B cell (primary cell): ENCODE data around the gene ANKLE2. TPM values are rescaled to one million over a fixed set of nuclear protein-coding genes. Genes with fewer than 3 reads are reported as not detected.

Source experiments
- ATAC-seq: fragments of 200-7000 bp; cut with Tn5 transposase; one replicate; pipeline ENCODE4 v1.10.0; 2021; ENCODE audit warnings: low read depth, mild to moderate bottlenecking, moderate number of reproducible peaks, moderate library complexity
- CTCF ChIA-PET: fragments of 350-600 bp; sonication (Branson Sonifier 250); formaldehyde crosslinking; loops from one replicate; lab custom pipeline; 2021; ENCODE audit warnings: antibody characterized with exemption, inconsistent platforms; lab: Charles Lee
- POLR2A ChIA-PET: fragments of 350-600 bp; sonication (Branson Sonifier 250); formaldehyde crosslinking; loops from one replicate; lab custom pipeline; 2021; ENCODE audit warnings: antibody characterized with exemption; lab: Charles Lee
- DNase-seq: peaks from one replicate; pipeline ENCODE4 v3.0.0; 2013
- H2AFZ ChIP-seq: 2 replicates; pipeline ENCODE4 v1.6.1; 2012; ENCODE audit warnings: mild to moderate bottlenecking, low read depth, low read length; ENCODE audit not compliant: insufficient read depth, poor library complexity, severe bottlenecking
- H3K27ac ChIP-seq, 2 donors: 1 replicate in 1 of 2; 2 replicates in 1 of 2; pipeline ENCODE4 v1.5.1; 2012 to 2013; ENCODE audit warnings: low read length in 2 of 2, mild to moderate bottlenecking in 2 of 2, moderate library complexity in 1 of 2
- H3K27me3 ChIP-seq, 4 experiments: fragments of 200-600 bp in 1 of 4; sonication (generic) in 1 of 4; replicated peaks in 1 of 4; 1 replicate in 2 of 4; 2 replicates in 2 of 4; pipeline versions ENCODE4 v1.6.1 to v1.7.0; 2013 to 2016; ENCODE audit warnings: low read length in 3 of 4, mild to moderate bottlenecking in 2 of 4, mixed read lengths in 1 of 4, moderate library complexity in 1 of 4; ENCODE audit not compliant: insufficient read depth in 4 of 4, control insufficient read depth in 3 of 4; ENCODE audit errors: control extremely low read depth in 1 of 4
- H3K36me3 ChIP-seq, 2 experiments: replicated peaks in 1 of 2; 1 replicate in 1 of 2; 2 replicates in 1 of 2; pipeline versions ENCODE4 v1.6.1 to v1.7.1; 2013; ENCODE audit warnings: low read length in 1 of 2; ENCODE audit not compliant: insufficient read depth in 2 of 2, control insufficient read depth in 1 of 2; ENCODE audit errors: control extremely low read depth in 1 of 2, extremely low read depth in 1 of 2
- H3K4me1 ChIP-seq, 2 donors: fragments of 200-600 bp in 1 of 2; sonication (generic) in 1 of 2; 1 replicate in 1 of 2; 2 replicates in 1 of 2; pipeline versions ENCODE4 v1.5.1 to v1.6.1; 2013 to 2017; ENCODE audit warnings: low read length in 2 of 2; ENCODE audit not compliant: control insufficient read depth in 2 of 2, insufficient read depth in 2 of 2
- H3K4me2 ChIP-seq: replicated peaks from 2 replicates; pipeline ENCODE3; 2012; ENCODE audit warnings: mild to moderate bottlenecking, low read depth, low read length; ENCODE audit not compliant: poor library complexity, severe bottlenecking
- H3K4me3 ChIP-seq, 5 experiments: fragments of 200-600 bp in 1 of 5; sonication (generic) in 1 of 5; 1 replicate in 3 of 5; 2 replicates in 2 of 5; pipeline versions ENCODE4 v1.5.1 to v1.7.0; 2011 to 2016; ENCODE audit warnings: low read length in 4 of 5, mild to moderate bottlenecking in 4 of 5, low read depth in 2 of 5, control low read depth in 1 of 5, moderate library complexity in 1 of 5; ENCODE audit not compliant: insufficient read depth in 1 of 5; ENCODE audit errors: control extremely low read depth in 1 of 5, extremely low read depth in 1 of 5
- H3K79me2 ChIP-seq: fragments of 200-600 bp; sonication (generic); one replicate; pipeline ENCODE4 v1.6.0; 2016; ENCODE audit warnings: low read length; ENCODE audit not compliant: control insufficient read depth, insufficient read depth
- H3K9ac ChIP-seq: fragments of 200-600 bp; sonication (generic); 2 replicates; pipeline ENCODE4 v1.6.1; 2017; ENCODE audit warnings: mild to moderate bottlenecking, low read length, moderate library complexity
- H3K9me3 ChIP-seq, 3 donors: one replicate each; pipeline versions ENCODE4 v1.6.1 to v1.7.1; 2013; ENCODE audit warnings: low read length in 2 of 3; ENCODE audit not compliant: control insufficient read depth in 2 of 3, insufficient read depth in 1 of 3; ENCODE audit errors: control extremely low read depth in 1 of 3
- H4K20me1 ChIP-seq: 2 replicates; pipeline ENCODE4 v1.6.0; 2012; ENCODE audit warnings: mild to moderate bottlenecking, low read length; ENCODE audit not compliant: insufficient read depth, control insufficient read depth, poor library complexity, severe bottlenecking
- H3K27ac Mint-ChIP-seq: one replicate; pipeline ENCODE4 v1.8.0; 2021; ENCODE audit warnings: mixed read lengths
- H3K27me3 Mint-ChIP-seq: one replicate; pipeline ENCODE4 v1.8.0; 2021; ENCODE audit warnings: mixed read lengths
- H3K4me1 Mint-ChIP-seq: one replicate; pipeline ENCODE4 v1.8.0; 2021; ENCODE audit warnings: mixed read lengths
- H3K4me3 Mint-ChIP-seq: one replicate; pipeline ENCODE4 v1.8.0; 2021; ENCODE audit warnings: mixed read lengths
- H3K9me3 Mint-ChIP-seq: one replicate; pipeline ENCODE4 v1.8.0; 2022; ENCODE audit warnings: mixed read lengths; ENCODE audit not compliant: insufficient read depth
- EZH2 ChIP-seq: IDR thresholded peaks from 2 replicates; pipeline ENCODE4 v1.6.1; 2012; ENCODE audit warnings: borderline replicate concordance, low read depth, mild to moderate bottlenecking, moderate library complexity, low read length; ENCODE audit not compliant: insufficient read depth, poor library complexity, severe bottlenecking
- WGBS: methylation state at CpG from one replicate; pipeline ENCODE4 v1.1.5; 2013; ENCODE audit warnings: missing lambda C conversion rate; ENCODE audit not compliant: insufficient coverage; 5-methylcytosine and 5-hydroxymethylcytosine counted together
- intact Hi-C: fragments of 100-400 bp; cut with micrococcal nuclease; formaldehyde crosslinking; loops from one replicate; pipeline ENCODE4 v1.10.0; 2022
- polyA plus RNA-seq: library from polyadenylated mRNA; depleted of rRNA; stranded (reverse); fragments of >200 nt; gene quantifications from 2 replicates; pipeline ENCODE4 v1.2.3, GENCODE V29; 2012
- total RNA-seq, 2 donors: library from RNA; stranded (reverse); fragments of 120-200 nt in 1 of 2; gene quantifications; 1 replicate in 1 of 2; 2 replicates in 1 of 2; pipeline versions ENCODE4 v1.2.3 to v1.2.4, GENCODE V29; 2013 to 2022
- TF ChIP-seq, protein P1 (sequence below): fragments of 200-600 bp; IDR thresholded peaks from one replicate; pipeline ENCODE4 v1.8.0; 2022; ENCODE audit warnings: antibody characterized with exemption, mild to moderate bottlenecking

The ANKLE2 gene
- total and polyA plus RNA-seq, 2 donors (not counting 1 experiment from before 2014, with no cell fraction given): 105 to 148 TPM

DNA sequence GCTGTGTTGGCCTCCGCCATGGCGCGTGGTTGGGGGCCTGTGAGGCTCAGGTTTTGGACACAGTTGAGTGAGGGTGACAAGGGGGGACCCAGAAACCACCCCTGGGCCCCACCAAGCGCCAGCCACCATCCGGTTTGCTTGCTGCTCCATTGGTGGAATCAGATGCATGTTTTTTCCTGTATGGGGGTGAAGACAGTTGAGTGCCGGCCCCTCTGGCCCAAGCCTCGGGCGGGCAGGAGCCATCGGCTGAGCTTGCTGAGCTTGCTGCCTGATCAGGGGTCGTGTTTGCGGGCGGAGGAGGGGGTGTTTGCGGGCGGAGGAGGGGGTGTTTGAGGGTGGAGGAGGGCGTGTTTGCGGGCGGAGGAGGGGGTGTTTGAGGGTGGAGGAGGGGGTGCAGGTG is 44.6 kb downstream of the ANKLE2 start:
- Histone ChIP-seq H3K79me2 (peaks cover 39% of the 10 kb centered on the region), H3K4me3 (no peak overlapping the region), H3K4me1 (peaks cover 0 to 4% of the 10 kb centered on the region in 2 donors), H3K27ac (no peak overlapping the region), H2AFZ (no peak overlapping the region), H3K36me3 (peaks cover 2 to 49% of the 10 kb centered on the region in 2 experiments), H3K27me3 (no peaks in the 10 kb centered on the region), H3K9ac (no peak overlapping the region), H4K20me1 (peaks cover 66% of the 10 kb centered on the region), H3K9me3 (no peaks in the 10 kb centered on the region), H3K4me2 (no peak overlapping the region)
- ATAC-seq (no peak), DNase-seq (no peak)
- TF ChIP-seq, protein P1, sequence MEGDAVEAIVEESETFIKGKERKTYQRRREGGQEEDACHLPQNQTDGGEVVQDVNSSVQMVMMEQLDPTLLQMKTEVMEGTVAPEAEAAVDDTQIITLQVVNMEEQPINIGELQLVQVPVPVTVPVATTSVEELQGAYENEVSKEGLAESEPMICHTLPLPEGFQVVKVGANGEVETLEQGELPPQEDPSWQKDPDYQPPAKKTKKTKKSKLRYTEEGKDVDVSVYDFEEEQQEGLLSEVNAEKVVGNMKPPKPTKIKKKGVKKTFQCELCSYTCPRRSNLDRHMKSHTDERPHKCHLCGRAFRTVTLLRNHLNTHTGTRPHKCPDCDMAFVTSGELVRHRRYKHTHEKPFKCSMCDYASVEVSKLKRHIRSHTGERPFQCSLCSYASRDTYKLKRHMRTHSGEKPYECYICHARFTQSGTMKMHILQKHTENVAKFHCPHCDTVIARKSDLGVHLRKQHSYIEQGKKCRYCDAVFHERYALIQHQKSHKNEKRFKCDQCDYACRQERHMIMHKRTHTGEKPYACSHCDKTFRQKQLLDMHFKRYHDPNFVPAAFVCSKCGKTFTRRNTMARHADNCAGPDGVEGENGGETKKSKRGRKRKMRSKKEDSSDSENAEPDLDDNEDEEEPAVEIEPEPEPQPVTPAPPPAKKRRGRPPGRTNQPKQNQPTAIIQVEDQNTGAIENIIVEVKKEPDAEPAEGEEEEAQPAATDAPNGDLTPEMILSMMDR: no peak
- TF ChIP-seq EZH2: no peak
- Mint-ChIP-seq H3K27ac (no peak overlapping the region), H3K4me1 (peaks cover 5% of the 10 kb centered on the region), H3K27me3 (no peaks in the 10 kb centered on the region), H3K9me3 (no peaks in the 10 kb centered on the region), H3K4me3 (no peak overlapping the region)
- ChIA-PET CTCF (interaction anchor here (0.7 kb wide), 1 partner anchor 254 kb away, joined by 3 read pairs; no protein-coding TSS in a partner anchor), POLR2A (interaction anchor here (0.7 kb wide), 1 partner anchor 120 kb away, joined by 5 read pairs; no protein-coding TSS in a partner anchor)
- WGBS: 96% methylated on average over 11 of the region's 17 CpGs
- intact Hi-C loops: no loop called here

DNA sequence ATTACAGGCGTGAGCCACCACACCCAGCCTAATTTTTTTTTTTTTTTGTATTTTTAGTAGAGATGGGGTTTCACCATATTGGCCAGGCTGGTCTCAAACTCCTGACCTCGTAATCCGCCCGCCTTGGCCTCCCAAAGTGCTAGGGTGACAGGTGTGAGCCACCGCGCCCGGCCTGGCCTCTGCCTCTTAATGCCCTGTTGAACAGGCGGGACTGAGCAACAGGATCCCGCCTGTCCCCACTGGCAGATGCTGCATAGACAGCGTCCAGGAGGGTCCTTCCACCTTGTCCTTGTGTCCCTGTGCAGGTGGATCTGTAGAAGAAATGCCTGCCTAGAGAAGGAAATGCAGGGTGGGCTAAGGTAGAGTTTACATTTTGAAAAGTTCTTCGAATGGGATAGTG is 45.3 kb downstream of the ANKLE2 start:
- Mint-ChIP-seq H3K27ac (no peak overlapping the region), H3K9me3 (no peaks in the 10 kb centered on the region), H3K27me3 (no peaks in the 10 kb centered on the region), H3K4me3 (no peak overlapping the region), H3K4me1 (peaks cover 7% of the 10 kb centered on the region)
- Histone ChIP-seq H3K27me3 (no peaks in the 10 kb centered on the region), H3K4me2 (no peak overlapping the region), H3K9me3 (no peaks in the 10 kb centered on the region), H3K4me1 (peaks cover 4 to 10% of the 10 kb centered on the region in 2 donors), H3K79me2 (peaks cover 46% of the 10 kb centered on the region), H3K4me3 (no peak overlapping the region), H3K36me3 (peaks cover 2 to 49% of the 10 kb centered on the region in 2 experiments), H3K9ac (no peak overlapping the region), H2AFZ (no peak overlapping the region), H4K20me1 (peaks cover 69% of the 10 kb centered on the region), H3K27ac (no peak overlapping the region)
- CTCF ChIA-PET: interaction anchor here (0.7 kb wide), 1 partner anchor 254 kb away, joined by 3 read pairs; no protein-coding TSS in a partner anchor
- no peak for DNase-seq
- over 99% methylated on average over 9 of the region's 11 CpGs for WGBS
- no peak for TF ChIP-seq EZH2
- TF ChIP-seq, protein P1: no peak
- POLR2A ChIA-PET: interaction anchor here (0.7 kb wide), 1 partner anchor 779 kb away, joined by 7 read pairs; no protein-coding TSS in a partner anchor
- intact Hi-C loops: no loop called here
- ATAC-seq: no peak
